Activated CD8-positive, alpha-beta T cell treated with anti-CD3 and anti-CD28 coated beads for 36 hours (primary cell): ENCODE results near the gene UBB. TPM values are rescaled to one million over a fixed set of nuclear protein-coding genes. Genes with fewer than 3 reads are reported as not detected.

Experiments
- ATAC-seq: fragments of 200-7000 bp; cut with Tn5 transposase; one replicate; pipeline ENCODE4 v1.10.0; 2021; ENCODE audit warnings: mild to moderate bottlenecking, moderate library complexity
- CTCF ChIA-PET: fragments of 350-600 bp; sonication (Branson Sonifier 250); formaldehyde crosslinking; loops from one replicate; lab custom pipeline; 2021; ENCODE audit warnings: antibody characterized with exemption; lab: Charles Lee
- POLR2A ChIA-PET: fragments of 350-600 bp; sonication (Branson Sonifier 250); formaldehyde crosslinking; loops from one replicate; lab custom pipeline; 2021; ENCODE audit warnings: antibody characterized with exemption; lab: Charles Lee
- DNase-seq: peaks from one replicate; pipeline ENCODE4 v3.0.0-alpha.2; 2020
- H3K27ac Mint-ChIP-seq: one replicate; pipeline ENCODE4 v1.8.0; 2021; ENCODE audit warnings: mild to moderate bottlenecking, mixed read lengths
- H3K27me3 Mint-ChIP-seq: one replicate; pipeline ENCODE4 v1.8.0; 2021; ENCODE audit warnings: mixed read lengths
- H3K36me3 Mint-ChIP-seq: one replicate; pipeline ENCODE4 v1.8.0; 2021; ENCODE audit warnings: low read depth, mixed read lengths
- H3K4me1 Mint-ChIP-seq: one replicate; pipeline ENCODE4 v1.8.0; 2021; ENCODE audit warnings: low read depth, mixed read lengths
- H3K4me3 Mint-ChIP-seq: one replicate; pipeline ENCODE4 v1.8.0; 2021; ENCODE audit warnings: mild to moderate bottlenecking, moderate library complexity, mixed read lengths
- H3K9me3 Mint-ChIP-seq: one replicate; pipeline ENCODE4 v1.8.0; 2021; ENCODE audit warnings: mixed read lengths
- intact Hi-C: fragments of 100-400 bp; cut with micrococcal nuclease; formaldehyde crosslinking; loops from one replicate; pipeline ENCODE4 v1.10.0; 2022
- total RNA-seq, 2 experiments: library from RNA; stranded (reverse); gene quantifications; one replicate each; pipeline ENCODE4 v1.2.3, GENCODE V29; 2021
- TF ChIP-seq, protein P1 (sequence below): fragments of 200-600 bp; IDR thresholded peaks from one replicate; pipeline ENCODE4 v1.8.0; 2022; ENCODE audit warnings: antibody characterized with exemption, mild to moderate bottlenecking

UBB gene
- total RNA-seq, 2 experiments from 2014 or later: 1,334 to 1,337 TPM

DNA sequence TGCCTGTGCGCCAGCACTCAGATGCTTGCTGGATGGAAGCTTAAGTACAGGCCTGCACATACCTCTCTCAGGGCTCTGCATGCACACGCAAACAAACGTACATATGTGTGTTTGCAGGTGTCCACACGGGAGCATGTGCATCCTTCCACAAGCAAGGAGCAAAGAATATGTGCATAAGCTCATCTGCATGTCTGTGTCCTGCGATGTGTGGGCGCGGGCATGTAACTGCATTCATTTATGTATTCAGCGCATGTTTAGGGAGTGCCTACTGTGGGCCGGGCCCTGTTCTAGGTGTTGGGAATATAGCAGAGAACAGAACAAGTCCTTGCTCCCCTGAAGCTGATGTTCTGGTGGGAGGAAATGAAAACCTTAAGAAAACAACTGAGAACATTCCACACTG lies 48.2 kb downstream of the UBB start:
- ATAC-seq: no peak
- POLR2A ChIA-PET: interaction anchor here (0.7 to 3.5 kb wide), 3 partner anchors 10 to 49 kb away, joined by 3 to 43 read pairs (median 3); partner anchors contain the start of gene UBB
- Mint-ChIP-seq H3K27me3 (no peaks in the 10 kb centered on the region), H3K4me3 (no peak overlapping the region), H3K4me1 (peaks cover 7% of the 10 kb centered on the region), H3K27ac (peak overlapping the region; percentile 6), H3K9me3 (no peaks in the 10 kb centered on the region), H3K36me3 (peaks cover 20% of the 10 kb centered on the region)
- no peak for DNase-seq
- intact Hi-C loops: no loop called here
- CTCF ChIA-PET: interaction anchor here (3.6 to 3.9 kb wide), 2 partner anchors 9 to 12 kb away, joined by 38 to 39 read pairs; partner anchors contain the start of gene TRPV2
- TF ChIP-seq, protein P1, sequence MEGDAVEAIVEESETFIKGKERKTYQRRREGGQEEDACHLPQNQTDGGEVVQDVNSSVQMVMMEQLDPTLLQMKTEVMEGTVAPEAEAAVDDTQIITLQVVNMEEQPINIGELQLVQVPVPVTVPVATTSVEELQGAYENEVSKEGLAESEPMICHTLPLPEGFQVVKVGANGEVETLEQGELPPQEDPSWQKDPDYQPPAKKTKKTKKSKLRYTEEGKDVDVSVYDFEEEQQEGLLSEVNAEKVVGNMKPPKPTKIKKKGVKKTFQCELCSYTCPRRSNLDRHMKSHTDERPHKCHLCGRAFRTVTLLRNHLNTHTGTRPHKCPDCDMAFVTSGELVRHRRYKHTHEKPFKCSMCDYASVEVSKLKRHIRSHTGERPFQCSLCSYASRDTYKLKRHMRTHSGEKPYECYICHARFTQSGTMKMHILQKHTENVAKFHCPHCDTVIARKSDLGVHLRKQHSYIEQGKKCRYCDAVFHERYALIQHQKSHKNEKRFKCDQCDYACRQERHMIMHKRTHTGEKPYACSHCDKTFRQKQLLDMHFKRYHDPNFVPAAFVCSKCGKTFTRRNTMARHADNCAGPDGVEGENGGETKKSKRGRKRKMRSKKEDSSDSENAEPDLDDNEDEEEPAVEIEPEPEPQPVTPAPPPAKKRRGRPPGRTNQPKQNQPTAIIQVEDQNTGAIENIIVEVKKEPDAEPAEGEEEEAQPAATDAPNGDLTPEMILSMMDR: no peak

DNA sequence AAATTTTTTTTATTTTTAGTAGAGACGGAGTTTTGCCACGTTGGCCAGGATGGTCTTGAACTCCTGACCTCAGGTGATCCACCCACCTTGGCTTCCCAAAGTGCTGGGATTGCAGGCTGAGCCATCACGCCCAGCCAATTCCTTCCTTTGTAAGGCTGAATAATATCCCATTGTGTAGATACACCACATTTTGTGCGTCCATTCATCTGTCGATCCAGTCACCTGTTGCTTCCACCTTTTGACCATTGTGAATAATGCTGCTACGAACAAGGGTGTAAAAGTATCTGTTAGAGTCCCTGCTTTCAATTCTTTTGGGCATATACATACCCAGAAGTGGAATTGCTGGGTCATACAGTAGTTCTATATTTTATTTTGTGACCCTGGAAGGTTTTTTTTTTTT lies 49.8 kb downstream of the UBB start:
- Mint-ChIP-seq H3K9me3 (no peaks in the 10 kb centered on the region), H3K27ac (no peak overlapping the region), H3K4me1 (peaks cover 9% of the 10 kb centered on the region), H3K4me3 (no peak overlapping the region), H3K36me3 (peaks cover 18% of the 10 kb centered on the region), H3K27me3 (no peaks in the 10 kb centered on the region)
- ChIA-PET CTCF (no interaction called here), POLR2A (interaction anchor here (2.3 to 3.5 kb wide), 2 partner anchors 9 to 10 kb away, joined by 6 to 43 read pairs; no protein-coding TSS in a partner anchor)
- TF ChIP-seq, protein P1: no peak
- intact Hi-C loops: no loop called here
- DNase-seq (no peak), ATAC-seq (no peak)

DNA sequence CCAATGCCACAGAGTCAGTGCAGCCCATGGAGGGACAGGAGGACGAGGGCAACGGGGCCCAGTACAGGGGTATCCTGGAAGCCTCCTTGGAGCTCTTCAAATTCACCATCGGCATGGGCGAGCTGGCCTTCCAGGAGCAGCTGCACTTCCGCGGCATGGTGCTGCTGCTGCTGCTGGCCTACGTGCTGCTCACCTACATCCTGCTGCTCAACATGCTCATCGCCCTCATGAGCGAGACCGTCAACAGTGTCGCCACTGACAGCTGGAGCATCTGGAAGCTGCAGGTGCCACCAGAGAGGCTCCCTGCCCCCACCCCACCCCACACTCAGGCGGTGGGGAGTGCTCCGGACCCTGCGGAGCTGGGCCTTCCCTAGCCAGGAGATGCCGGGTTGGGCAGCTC lies 51.1 kb downstream of the UBB start:
- no peak overlapping the region for H3K4me3 Mint-ChIP-seq
- TF ChIP-seq, protein P1: no peak
- no peak overlapping the region for H3K27ac Mint-ChIP-seq
- intact Hi-C loops: no loop called here
- ChIA-PET CTCF (no interaction called here), POLR2A (interaction anchor here (0.7 to 2.3 kb wide), 3 partner anchors 9 to 14 kb away, joined by 3 to 12 read pairs (median 6); no protein-coding TSS in a partner anchor)
- peaks cover 11% of the 10 kb centered on the region for H3K4me1 Mint-ChIP-seq
- ATAC-seq (no peak), DNase-seq (no peak)
- no peaks in the 10 kb centered on the region for H3K9me3 Mint-ChIP-seq
- peaks cover 13% of the 10 kb centered on the region for H3K36me3 Mint-ChIP-seq
- H3K27me3 Mint-ChIP-seq: no peaks in the 10 kb centered on the region

Other genes with a start within 250 kb of the UBB start
- 100 to 1,000 TPM; 123 TPM for gene NCOR1, start 165.6 kb upstream of the UBB start, total RNA-seq
- gene PIGL, start 163.9 kb upstream of the UBB start, total RNA-seq: 10 to 100 TPM; 45.0 to 48.6 TPM
- gene CENPV, start 27.6 kb upstream of the UBB start, total RNA-seq: 100 to 1,000 TPM; 139 to 142 TPM
- 10 to 100 TPM; 44.6 to 47.6 TPM for gene TRPV2, start 34.5 kb downstream of the UBB start, total RNA-seq
- 1 to 10 TPM; 1.8 to 2.3 TPM for gene LRRC75A, start 111.1 kb downstream of the UBB start, total RNA-seq
- 1 to 10 TPM; 6.4 to 9.5 TPM for gene ZNF287, start 188.1 kb downstream of the UBB start, total RNA-seq